NCI-H2196 (cell line): ENCODE measurements around the gene ACTN1.

Experiments used
- DNase-seq: peaks from one replicate; lab custom pipeline; 2025; ENCODE audit not compliant: unreplicated experiment; lab: John Stamatoyannopoulos, UW

The ACTN1 gene

DNA sequence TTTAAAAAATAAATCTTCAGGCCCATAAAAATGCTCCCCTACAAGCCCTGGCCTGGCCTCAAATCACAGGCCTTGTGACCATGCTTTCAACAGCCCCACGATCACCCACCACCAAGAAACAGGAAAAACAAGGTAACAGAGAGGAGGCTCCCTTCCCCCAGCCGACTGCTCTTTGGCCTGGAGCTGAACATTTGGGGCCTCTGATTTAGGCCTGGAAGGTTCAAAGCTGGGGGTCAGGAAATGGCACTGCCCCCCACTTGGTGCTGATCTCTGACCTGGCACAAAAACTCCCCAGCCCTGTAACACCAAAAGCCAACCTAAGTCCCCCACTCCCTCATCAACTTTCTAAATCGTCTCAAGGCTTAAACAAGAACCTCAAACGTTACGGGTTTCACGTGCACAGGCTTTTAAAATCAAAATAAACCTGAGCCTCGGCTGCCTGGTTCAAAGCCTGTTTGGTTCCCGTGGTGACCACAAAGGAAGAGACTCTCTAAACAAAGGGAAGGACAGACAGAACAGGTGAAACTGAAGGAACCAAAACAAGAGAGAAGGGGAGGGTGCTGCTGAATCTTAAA lies 9.0 kb downstream of the ACTN1 start:
- no peak for DNase-seq

DNA sequence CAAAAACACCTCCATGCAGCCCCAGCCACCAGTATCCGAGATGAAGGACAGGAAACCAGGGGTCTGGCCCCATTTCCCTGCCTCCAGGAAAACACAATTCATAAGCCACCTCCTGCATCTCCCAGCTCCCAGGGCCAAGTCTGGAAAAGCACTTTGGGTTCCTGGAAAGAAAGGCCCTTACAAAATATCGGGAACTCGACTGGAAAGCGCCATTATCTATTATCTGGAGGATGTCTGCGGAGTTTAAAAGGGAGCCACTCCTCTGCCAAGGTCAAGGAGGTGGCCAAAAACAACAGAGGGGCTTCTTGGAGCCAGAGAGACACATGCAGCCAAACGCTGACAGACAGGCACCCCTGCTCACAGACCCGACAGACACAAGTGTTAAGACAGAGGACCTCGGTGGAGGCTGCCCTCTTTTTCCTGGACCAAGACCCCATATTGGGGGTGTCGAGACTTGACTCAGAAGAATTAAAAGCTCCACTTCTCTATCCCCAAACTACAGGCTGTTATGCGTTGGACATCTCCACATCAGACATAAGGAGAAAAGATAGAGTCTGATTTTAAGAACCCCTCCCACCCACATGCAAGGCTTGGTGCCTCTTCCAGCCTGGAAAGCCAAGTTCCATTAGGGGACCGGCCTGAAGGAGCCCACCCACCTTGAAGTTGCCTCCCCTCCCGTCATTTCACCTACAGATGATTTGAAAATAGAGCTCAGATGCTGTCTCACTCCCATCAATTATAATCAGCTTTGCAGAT lies 9.6 kb downstream of the ACTN1 start:
- DNase-seq: no peak

DNA sequence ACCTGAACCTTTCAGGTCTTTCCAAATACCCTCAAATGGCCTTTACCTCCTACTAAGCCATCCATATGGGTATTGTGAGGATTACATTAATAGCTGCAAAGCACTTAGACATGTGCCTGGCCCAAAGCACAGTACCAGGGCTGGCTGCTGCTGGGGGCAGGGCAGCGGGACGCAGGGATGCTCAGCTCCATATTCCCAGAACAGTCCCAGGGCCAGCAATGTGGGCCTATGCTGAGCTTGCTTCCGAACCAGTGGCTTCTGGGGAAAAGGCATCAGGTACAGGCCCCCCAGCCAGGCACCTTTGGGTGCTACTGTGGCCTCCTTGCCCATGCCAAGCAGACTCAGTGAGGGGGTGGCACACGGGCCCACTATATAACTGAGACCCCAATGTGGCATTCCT lies 10.4 kb downstream of the ACTN1 start:
- DNase-seq: no peak

DNA sequence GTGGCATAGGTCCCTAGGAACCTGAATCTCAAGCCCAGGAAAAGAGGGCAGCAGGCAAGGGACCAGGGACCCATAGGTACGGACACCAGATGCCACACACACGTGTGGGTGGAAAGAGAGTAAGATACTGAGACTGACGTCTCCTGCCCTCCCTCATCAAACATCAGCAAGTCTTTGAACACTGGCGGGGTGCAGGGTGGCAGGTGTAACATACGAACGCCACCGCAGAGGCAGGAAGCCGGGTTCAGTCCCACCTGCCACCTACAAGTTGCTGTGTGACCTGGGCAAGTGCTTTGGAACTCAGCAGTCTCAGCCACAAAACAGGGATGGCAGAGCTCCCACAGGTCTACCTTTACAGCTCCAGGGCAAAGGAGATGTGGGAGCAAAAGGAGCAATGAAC lies 11.1 kb downstream of the ACTN1 start:
- DNase-seq: no peak

DNA sequence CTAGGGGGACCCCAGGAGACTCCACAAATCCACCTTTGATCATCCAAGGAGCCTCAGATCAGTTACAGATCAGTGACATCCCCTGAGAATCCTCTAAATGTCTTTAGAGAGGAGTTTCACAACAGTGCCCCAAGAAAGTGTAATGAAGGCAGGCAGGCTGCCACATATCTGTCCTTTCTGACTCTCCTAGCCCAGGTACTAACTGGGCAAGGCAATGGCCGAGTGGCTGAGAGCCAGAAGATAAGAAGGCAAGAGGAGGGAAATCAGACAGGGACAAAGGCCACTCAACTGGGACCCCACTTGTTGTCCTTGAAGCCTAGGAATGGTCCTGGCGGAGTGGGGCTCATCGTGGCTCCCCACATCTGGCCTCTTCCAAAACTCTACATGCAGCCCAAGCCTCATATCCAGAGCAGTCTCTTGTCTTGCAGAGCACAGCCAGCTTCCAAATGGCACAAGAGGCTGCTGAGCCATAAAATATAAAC lies 11.6 kb downstream of the ACTN1 start:
- DNase-seq: no peak

DNA sequence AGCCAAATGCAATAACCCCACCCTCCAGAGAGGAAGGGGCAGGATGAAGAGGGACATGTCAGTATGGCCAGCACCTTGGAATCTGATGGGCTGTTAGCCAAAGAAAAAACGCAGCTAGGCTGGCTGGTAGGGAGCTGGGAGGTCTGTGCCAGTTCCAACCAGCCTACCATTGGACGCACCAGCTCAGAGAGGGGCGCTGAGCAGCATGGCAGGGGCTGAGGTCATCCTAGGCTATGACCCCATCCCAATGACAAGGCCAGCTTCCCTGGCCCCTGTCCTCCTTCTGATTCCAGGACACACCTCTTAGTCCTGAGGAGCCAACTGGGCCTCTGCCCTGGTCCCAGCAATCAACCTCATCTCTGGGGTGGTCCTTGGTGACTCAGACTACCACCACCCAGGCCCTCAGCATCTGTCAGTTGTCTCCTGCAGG lies 12.2 kb downstream of the ACTN1 start:
- no peak for DNase-seq

DNA sequence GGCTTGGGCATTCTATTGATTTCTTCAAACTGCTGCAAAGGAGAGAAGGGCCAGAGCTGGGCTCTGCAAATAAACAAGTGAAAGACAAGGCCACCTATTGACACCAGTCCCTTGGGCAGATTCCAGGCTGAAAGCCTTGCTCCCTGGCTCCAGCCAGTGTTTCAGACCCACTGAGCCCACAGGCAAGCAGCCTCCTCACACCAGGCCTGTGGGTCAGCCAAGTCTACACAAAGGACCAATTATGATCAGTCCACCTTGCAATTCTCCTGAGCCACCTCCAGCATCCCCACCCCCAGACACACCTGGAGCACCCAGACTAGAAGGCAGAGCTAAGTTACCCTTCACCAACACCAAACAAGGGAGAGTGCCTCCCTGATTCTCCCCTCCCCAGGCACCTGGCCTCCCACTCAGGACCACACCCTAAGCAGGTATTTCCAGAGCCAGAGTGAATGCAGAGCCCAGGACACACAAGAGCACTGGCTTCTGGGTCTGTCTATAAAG lies 13.8 kb downstream of the ACTN1 start:
- no peak for DNase-seq

DNA sequence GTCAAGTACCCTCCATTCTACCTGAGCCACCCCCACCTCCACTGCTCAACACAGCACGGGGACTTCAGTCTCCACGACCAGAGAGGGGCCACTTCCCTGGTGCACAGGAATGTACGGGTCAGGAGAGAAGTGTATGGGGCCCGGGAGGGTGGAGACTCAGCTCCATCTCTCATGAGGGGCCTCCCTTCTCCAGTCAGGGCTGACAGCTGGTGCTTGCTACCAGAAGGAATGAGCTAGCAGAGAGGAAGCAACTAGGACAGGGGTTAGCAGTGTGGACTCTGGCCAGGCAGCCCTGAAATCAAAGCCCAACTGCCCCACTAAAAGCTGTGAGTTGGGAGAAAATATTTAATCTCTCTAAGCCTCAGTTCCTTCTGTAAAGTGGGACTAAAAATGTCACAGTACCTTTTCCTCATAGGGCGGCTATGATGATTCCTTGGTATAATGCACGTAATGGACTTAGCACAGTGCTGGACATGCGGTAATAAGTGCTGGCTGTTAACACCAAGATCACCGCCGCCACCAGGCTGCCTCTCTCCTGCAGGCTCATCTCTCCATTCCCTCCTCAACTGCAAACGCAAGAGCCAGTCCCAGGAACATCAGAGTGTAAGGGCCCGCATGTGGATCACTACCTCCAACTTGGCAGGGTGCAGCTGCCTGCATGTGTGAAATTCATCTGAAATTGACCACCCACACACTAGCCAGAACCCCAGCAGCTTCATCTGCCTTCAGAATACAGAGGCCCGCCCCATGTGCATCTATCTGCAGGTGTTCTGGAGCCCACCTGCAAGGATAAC lies 14.6 kb downstream of the ACTN1 start:
- no peak for DNase-seq

DNA sequence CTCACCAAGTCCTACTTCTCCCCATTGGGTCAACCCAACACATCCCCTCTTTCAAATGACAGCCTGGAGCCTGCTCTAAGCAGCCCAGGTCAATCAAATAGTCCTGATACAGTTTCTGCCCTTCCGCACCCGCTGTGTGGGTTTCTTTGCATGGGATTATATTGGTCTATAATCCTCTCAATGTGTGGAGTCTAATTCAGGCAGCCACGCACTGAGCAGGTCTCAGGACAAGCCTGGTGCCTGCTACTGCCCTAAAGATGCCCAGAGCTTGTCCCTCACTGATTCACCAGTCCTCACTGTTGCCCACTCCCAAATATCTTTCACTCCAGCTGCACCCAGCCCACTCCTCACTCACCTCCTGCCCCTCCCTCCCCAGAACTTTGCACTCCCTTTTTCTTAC lies 16.4 kb downstream of the ACTN1 start:
- no peak for DNase-seq

DNA sequence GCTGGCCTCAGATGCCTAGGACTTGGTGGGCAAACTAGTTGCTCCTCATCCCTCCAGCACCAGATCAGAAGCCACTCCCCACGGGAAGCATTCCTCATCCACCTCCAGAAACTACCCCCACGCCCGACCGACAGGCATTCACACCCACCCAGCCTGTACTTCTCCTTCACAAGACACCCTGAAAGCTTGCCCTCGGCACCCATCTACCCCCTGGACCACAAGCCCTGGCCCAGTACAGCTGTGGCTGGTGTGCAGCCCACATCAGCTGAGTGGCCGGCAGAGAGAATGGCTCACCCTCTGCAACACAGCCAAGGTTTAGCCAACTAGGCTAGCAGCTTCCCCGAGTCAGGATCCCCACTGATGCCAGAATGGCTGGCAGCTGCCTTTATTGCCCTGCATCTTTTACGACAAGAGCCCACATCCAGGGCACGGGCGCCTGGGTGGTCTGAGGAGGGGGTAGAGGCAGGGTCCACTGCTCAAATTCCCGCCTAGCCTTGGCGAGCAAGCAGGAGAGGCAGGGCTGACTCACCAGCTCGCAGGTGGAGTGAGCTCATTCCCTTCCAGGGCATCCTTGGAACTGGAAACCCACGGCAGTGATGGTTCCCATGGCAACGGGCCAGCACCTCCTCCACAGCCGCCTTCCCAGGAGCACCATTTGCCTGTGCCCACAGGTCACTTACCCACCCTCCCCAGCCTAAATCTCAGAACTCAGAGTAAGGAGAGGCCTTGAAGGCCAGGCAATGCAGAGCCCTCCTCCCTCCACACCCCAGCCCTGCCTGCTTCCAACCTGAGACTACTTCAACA lies 17.1 kb downstream of the ACTN1 start:
- DNase-seq: peak; percentile 62

DNA sequence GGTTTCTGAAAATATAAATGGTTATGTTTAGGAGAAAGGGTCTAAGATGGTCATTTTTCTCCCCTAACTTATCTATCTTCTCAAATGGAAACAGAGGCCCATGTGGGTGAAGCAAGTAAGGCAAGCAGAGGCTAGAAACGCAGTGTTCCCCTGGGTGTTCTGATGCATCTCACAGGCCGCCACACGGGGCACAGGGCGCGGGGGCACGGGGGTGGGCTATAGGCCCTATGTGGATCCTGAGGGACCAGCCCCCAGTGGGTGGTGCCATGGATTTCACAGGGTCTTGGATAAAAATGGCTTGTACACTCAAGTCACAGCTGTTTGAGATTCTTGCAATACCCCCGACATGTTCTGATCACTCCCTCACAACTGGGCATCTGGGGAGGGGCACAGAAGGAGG lies 17.7 kb downstream of the ACTN1 start:
- DNase-seq: no peak

DNA sequence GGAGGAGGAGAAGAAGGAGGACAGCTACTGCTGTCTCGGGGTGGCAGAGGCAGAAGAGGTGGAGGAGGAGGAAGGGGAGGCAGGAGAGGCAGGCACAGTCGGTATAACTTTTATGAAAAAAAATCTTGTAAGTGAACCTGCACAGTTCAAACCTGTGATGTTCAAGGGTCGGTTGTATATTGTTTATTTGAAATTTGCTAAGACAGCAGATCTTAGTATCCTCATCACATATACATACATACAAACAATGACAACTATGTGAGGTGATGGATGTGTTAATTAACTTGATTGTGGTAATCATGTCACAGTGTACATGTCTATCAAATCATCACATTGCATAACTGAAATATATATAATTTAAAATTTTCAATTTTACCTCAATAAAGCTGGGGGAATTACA lies 19.0 kb downstream of the ACTN1 start:
- DNase-seq: no peak

DNA sequence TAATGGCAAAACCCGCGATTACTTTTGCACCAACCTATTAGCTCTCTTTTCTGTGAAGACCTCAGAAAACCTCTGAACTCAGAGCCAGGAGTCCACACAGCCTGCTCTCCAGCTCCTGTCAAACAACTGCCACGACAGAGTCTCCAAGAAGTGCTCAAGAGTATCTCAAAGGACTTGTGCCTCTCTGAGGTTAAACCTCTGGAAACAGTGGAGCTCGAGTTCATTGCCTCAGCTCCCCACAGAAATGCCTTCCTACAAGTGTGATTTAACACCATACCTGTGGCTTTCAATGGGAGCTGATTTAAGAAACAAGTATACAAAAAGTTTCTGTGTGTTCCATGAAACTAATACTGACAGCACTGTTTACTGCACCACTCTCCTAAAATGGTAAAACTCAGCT lies 20.1 kb downstream of the ACTN1 start:
- DNase-seq: no peak

DNA sequence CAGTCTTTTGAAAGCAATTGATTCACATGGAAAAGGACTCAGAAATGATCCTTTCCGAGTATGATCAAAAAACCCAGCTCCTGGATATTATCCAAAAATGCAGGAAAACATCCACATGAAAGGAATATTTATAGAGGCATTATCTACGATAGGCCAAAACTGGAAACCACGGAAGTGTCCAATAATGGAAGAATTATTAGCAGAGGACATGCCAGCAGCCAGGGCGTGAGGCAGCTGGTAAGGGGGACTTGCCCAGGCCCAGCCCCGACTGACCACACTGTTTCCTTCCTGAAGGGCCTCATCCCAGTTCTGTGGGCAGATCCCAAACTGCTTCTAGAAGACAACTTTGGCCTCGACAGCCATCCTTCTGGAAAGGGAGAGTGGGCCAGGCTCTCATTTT lies 20.5 kb downstream of the ACTN1 start:
- no peak for DNase-seq

DNA sequence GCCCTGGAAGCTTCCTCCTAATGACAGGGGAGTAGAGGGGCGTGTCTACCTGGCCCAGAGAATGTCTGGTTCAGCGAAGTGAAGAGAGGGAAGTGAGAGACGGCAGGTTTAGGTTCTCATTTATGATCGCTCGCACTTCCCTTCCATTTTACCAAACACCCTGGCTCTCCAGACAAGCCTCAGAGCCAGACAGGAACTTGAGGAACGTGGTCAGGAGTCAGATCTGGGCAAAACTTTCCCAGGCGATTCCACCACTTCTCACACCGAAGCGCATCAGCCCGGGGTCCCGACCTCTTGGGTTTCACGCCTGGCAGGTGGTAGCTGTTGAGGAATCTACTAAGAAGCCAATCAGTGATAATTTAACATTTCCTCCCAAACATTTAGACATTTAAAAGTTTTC lies 21.3 kb downstream of the ACTN1 start:
- DNase-seq: no peak

DNA sequence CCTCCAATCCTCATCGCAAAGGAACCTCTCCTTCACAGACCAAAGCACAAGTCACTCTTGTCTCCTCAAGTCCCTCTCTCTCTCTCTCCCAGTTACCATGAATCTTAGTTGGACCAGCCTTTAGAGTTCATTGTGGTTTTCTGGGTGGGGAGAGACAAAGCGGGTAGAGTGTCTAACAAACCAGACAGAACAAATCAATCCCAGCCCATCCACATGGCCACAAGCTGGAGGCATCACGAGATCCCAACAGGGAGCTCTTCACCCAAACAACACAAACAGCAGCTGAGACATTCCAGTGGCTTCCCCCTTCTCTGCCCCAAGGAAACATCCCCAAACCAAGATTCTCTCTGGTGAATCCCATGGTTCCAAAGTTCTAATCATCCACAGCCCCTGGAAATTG lies 22.4 kb downstream of the ACTN1 start:
- DNase-seq: no peak

DNA sequence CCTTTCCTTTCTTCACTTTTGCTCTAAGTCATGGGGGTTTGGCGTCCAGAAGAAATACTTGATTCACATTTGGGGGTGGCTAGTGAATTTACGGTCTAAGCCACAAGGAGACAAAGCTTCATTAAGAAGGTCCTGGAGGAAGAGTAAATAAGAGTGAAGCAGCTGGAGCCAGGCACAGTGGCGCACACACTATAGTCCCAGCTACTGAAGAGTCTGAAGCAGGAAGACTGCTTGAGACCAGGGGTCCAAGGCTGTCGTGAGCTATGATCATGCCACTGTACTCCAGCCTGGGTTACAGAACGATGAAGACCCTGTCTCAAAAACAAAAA lies 23.3 kb downstream of the ACTN1 start:
- DNase-seq: no peak

DNA sequence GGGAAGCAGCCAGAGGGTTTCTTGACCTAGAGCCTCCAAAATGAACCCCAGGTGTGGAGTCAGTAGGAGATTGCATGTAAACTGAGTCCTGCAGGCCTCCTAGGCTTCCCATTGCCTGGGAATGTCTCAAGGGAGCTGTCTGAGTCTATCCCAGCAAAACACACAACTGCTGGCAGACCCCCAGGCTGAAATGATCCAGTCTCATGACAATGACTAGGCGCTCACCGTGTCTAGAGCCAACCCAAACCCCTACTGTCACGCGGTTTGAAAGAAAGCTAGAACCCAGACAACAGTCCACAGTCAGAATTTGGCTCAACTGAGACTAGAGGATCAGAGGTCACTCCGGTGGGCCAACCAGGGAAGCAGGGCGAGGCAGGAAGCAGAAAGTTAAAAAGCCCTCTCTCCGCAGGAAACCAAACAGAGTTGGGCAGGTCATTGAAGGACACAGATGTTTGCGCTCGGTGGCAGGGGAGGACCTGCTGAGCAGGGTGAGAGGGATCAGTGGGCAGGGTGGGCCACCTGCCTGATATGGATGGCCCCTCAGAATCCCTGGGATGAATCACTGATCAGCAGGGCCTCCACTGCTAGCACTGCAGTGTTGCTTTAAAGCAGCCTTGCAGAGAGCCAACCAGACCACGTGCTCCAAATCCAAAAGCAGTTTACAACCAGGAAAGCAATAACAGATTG lies 23.8 kb downstream of the ACTN1 start:
- DNase-seq: no peak

DNA sequence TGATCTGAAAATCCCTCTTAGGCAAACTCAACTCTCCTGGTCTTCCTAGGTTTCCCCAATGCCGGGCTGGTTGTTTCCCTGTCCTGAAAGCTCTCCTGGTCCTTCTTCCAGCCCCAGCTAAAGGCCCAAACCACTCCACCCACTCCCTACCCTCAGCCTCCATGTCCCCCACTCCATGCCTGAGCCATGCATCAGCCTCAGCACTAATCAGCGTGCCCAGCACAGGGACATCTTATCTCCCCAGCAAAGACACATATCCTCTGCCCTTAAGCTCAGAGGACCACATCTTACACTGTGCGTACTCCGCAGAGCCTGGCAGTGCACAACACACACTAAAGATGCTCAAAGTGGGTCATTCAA lies 25.9 kb downstream of the ACTN1 start:
- no peak for DNase-seq

DNA sequence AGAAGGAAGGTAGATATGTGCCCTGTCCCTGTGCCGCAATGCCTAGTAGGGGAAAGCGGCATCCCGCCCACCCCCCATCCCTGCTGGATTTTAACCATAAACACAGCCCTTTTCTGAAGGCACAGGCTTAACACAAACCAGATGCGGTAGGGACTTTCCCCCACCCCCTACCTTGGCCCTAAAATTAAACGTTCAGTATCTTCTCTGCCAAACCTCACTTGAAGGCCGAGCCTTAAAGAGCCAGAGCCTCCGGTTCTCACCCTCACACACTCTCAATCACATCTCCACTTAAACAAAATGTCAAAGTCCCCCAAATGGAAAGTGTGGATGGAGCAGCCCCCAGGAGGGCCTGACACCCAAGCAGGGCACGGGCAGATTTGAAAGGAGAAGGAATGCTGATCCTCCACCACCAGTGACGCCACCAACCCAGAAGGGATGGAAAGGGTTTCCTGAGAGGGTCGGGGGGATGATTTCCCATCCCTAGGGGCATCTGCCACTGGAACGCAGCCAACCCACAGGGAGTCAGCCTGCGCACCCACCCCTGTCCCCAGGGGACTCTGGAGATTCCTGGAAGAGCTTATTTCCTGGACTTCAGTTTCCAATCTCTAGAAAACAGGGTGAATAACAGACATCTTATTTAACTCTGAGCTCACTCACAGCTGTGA lies 26.4 kb downstream of the ACTN1 start:
- DNase-seq: no peak
